ENCODE results near the gene NCOA7. TPM values are rescaled to one million over a fixed set of nuclear protein-coding genes. Genes with fewer than 3 reads are reported as not detected.

Gene NCOA7
- total and polyA plus RNA-seq, 9 donors, result 10.9 to 54.1 (median 30.7) TPM

- intact Hi-C loops (cut with DNase I), result no loop called here
- H3K36me3 ChIP-seq, result no peaks in the 10 kb centered on the region
- DNase-seq, result no peak
- no peaks in the 10 kb centered on the region for H3K27me3 ChIP-seq
- no peak overlapping the region for H3K4me3 ChIP-seq
- WGBS, 3 donors, result 34 to 51% (median 41%) methylated on average over 2 of the region's 2 CpGs
- TF ChIP-seq POLR2A (IDR thresholded peaks at IDR 0.05) (no peak), CTCF (IDR thresholded peaks at IDR 0.05) (no peak), EP300 (IDR thresholded peaks at IDR 0.05) (no peak)
- H3K4me1 ChIP-seq (ENCODE audit: insufficient read depth), result peaks cover 4% of the 10 kb centered on the region
- no peak overlapping the region for H3K27ac ChIP-seq
- H3K9me3 ChIP-seq, result no peaks in the 10 kb centered on the region
Observed at GRCh38 chr6:125752773-125753172, 38.0 kb upstream of the NCOA7 start.

- no peaks in the 10 kb centered on the region for H3K27me3 ChIP-seq
- no peak for DNase-seq
- H3K4me1 ChIP-seq (ENCODE audit: insufficient read depth), result peaks cover 4% of the 10 kb centered on the region
- no peak overlapping the region for H3K27ac ChIP-seq
- intact Hi-C loops (cut with DNase I), result no loop called here
- no peaks in the 10 kb centered on the region for H3K9me3 ChIP-seq
- WGBS, 3 donors, result 15 to 35% (median 21%) methylated on average over 5 of the region's 5 CpGs
- H3K36me3 ChIP-seq, result no peaks in the 10 kb centered on the region
- no peak overlapping the region for H3K4me3 ChIP-seq
- no peak for TF ChIP-seq CTCF (IDR thresholded peaks at IDR 0.05)
- no peak for TF ChIP-seq EP300 (IDR thresholded peaks at IDR 0.05)
- no peak for TF ChIP-seq POLR2A (IDR thresholded peaks at IDR 0.05)
Observed at GRCh38 chr6:125753218-125753936, 37.4 kb upstream of the NCOA7 start.

- intact Hi-C loops (cut with DNase I), result no loop called here
- no peak overlapping the region for H3K27ac ChIP-seq
- H3K9me3 ChIP-seq, result no peaks in the 10 kb centered on the region
- H3K4me1 ChIP-seq (ENCODE audit: insufficient read depth), result peaks cover 4% of the 10 kb centered on the region
- H3K27me3 ChIP-seq, result no peaks in the 10 kb centered on the region
- no peaks in the 10 kb centered on the region for H3K36me3 ChIP-seq
- no peak for DNase-seq
- no peak for TF ChIP-seq CTCF (IDR thresholded peaks at IDR 0.05)
- TF ChIP-seq EP300 (IDR thresholded peaks at IDR 0.05), result no peak
- no peak for TF ChIP-seq POLR2A (IDR thresholded peaks at IDR 0.05)
- no peak overlapping the region for H3K4me3 ChIP-seq
Observed at GRCh38 chr6:125753937-125754259, 36.9 kb upstream of the NCOA7 start.

- H3K27me3 ChIP-seq, result no peaks in the 10 kb centered on the region
- intact Hi-C loops (cut with DNase I), result no loop called here
- DNase-seq, result no peak
- TF ChIP-seq EP300 (IDR thresholded peaks at IDR 0.05), result no peak
- TF ChIP-seq POLR2A (IDR thresholded peaks at IDR 0.05), result no peak
- no peak for TF ChIP-seq CTCF (IDR thresholded peaks at IDR 0.05)
- peaks cover 7% of the 10 kb centered on the region for H3K4me1 ChIP-seq (ENCODE audit: insufficient read depth)
- H3K9me3 ChIP-seq, result no peaks in the 10 kb centered on the region
- no peaks in the 10 kb centered on the region for H3K36me3 ChIP-seq
- WGBS, 3 donors, result 12 to 32% (median 23%) methylated on average over 2 of the region's 2 CpGs
- H3K27ac ChIP-seq, result no peak overlapping the region
- no peak overlapping the region for H3K4me3 ChIP-seq
Observed at GRCh38 chr6:125754566-125754965, 36.2 kb upstream of the NCOA7 start.
